ENCODE results near the gene TMPRSS9. TPM values are rescaled to one million over a fixed set of nuclear protein-coding genes. Genes with fewer than 3 reads are reported as not detected.

TMPRSS9 gene
- polyA plus RNA-seq, 1 donor: 1.9 TPM

DNA sequence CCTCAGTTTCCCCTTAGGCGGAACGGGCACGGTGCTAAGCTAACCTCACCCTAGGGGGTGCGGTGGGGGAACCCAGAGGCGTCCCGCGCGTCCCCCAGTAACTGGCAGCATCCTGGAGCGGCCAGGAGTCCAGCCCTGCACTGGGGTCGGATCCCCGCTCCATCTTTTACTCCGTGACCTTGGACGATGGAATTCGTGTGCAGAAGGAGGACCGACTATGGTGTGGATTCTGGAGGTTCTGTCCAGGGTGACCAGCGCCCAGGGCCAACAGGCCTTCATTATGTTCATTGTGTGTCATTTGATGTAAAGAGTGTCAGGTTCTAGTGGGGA lies 31.0 kb upstream of the TMPRSS9 start:
- Histone ChIP-seq H3K27me3 (ENCODE audit: control insufficient read depth, insufficient read depth, low read length) (no peaks in the 10 kb centered on the region), H3K9me3 (ENCODE audit: control insufficient read depth, low read depth, low read length) (peaks cover 3% of the 10 kb centered on the region), H3K4me3 (ENCODE audit: low read length) (peak overlapping the region; percentile 95), H3K36me3 (ENCODE audit: control insufficient read depth, insufficient read depth, low read length) (peaks cover 19% of the 10 kb centered on the region), H3K4me1 (ENCODE audit: control insufficient read depth, insufficient read depth, low read length) (peaks cover 39% of the 10 kb centered on the region), H3K27ac (ENCODE audit: low read length) (peak overlapping the region; percentile 97)
- peak in 1 of 2 donors; percentile 51 for DNase-seq
- no CpG with 5 or more reads among the region's 16 CpGs for WGBS (ENCODE audit: insufficient coverage, low lambda C conversion rate)

DNA sequence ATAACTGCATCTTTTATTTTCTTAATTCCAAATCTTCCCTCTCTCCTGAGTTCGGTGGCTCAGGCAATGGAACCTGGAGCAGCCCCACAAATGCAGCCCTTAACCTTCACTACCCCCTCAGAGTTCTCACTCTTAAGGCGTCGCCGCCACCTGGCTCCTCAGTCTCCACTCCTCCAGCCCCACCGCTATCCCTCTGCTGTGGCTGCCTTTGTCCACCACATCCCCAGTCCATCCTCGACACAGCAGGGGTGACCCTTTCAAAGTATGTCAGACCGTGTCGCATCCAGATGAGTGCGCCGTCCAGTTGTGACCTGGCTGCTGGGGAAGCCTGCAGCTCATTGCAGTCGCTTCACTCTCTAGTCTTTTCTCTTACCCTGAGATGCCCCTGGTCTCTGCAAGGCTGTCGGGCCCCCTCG lies 30.6 kb upstream of the TMPRSS9 start:
- DNase-seq: peak in 1 of 2 donors; percentile 51
- WGBS (ENCODE audit: insufficient coverage, low lambda C conversion rate): no CpG with 5 or more reads among the region's 13 CpGs
- H3K36me3 ChIP-seq (ENCODE audit: control insufficient read depth, insufficient read depth, low read length): peaks cover 17% of the 10 kb centered on the region

DNA sequence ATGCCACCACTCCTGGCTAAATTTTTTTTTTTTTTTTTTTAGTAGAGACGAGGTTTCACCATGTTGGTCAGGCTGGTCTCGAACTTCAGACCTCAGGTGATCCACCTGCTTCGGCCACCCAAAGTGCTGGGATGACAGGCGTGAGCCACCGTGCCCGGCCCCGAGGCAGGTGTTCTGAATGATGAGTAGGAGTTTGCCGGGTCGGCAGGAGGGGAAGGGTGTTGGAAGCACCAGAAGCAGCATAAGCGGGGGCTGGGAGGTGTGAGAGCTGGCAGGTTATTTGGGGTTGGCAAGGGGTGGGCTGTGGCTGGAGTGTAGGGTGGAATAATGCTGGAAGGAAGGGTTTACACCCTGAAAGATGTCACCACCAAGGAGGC lies 29.8 kb upstream of the TMPRSS9 start:
- peaks cover 46% of the 10 kb centered on the region for H3K4me1 ChIP-seq (ENCODE audit: control insufficient read depth, insufficient read depth, low read length)
- peak overlapping the region; percentile 97 for H3K27ac ChIP-seq (ENCODE audit: low read length)
- peak overlapping the region; percentile 17 for H3K4me3 ChIP-seq (ENCODE audit: low read length)
- H3K36me3 ChIP-seq (ENCODE audit: control insufficient read depth, insufficient read depth, low read length): peaks cover 12% of the 10 kb centered on the region
- peaks cover 8% of the 10 kb centered on the region for H3K9me3 ChIP-seq (ENCODE audit: control insufficient read depth, low read depth, low read length)
- no peak for DNase-seq
- whole genome bisulfite sequencing (ENCODE audit: insufficient coverage, low lambda C conversion rate): no CpG with 5 or more reads among the region's 10 CpGs
- no peaks in the 10 kb centered on the region for H3K27me3 ChIP-seq (ENCODE audit: control insufficient read depth, insufficient read depth, low read length)

More for the DNA sequence above, 30.6 kb upstream of the TMPRSS9 start:
- no peaks in the 10 kb centered on the region for H3K27me3 ChIP-seq (ENCODE audit: control insufficient read depth, insufficient read depth, low read length)
- peaks cover 6% of the 10 kb centered on the region for H3K9me3 ChIP-seq (ENCODE audit: control insufficient read depth, low read depth, low read length)
- H3K27ac ChIP-seq (ENCODE audit: low read length): peak overlapping the region; percentile 97
- peaks cover 43% of the 10 kb centered on the region for H3K4me1 ChIP-seq (ENCODE audit: control insufficient read depth, insufficient read depth, low read length)
- H3K4me3 ChIP-seq (ENCODE audit: low read length): peak overlapping the region; percentile 95

DNA sequence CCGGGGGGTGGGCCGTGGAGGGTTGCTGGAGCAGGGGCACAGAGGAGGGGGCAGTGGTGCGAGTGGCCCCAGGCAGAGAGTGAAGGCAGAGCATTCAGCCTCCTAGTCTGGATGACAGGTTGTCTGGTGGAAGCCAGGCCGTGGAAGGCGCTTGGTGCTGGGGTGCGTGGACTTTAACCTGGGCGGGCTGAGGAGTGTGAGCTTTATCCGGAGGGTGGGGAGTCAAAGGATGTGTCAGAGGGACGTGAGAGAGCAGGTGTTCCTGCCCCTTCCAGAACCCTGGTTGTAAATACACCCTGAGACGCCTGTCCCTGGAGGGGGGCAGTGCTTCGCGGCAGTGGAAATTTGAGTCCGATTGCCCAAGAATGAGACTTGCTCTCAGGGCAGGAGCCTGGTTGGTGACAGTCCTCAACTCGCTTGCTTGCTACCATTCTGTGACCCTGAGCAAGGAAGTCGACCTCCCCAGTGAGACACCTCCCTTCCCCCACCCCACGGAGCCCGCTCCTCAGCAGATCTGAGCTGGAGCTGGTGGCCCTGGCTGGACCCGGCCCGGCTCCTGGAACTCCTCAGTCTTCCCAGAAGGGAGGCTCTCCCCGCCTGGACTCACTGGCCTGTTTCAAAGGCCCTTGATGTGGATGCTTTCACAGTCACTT lies 29.3 kb upstream of the TMPRSS9 start:
- Histone ChIP-seq H3K4me1 (ENCODE audit: control insufficient read depth, insufficient read depth, low read length) (peaks cover 46% of the 10 kb centered on the region), H3K4me3 (ENCODE audit: low read length) (peak overlapping the region; percentile 17), H3K27me3 (ENCODE audit: control insufficient read depth, insufficient read depth, low read length) (no peaks in the 10 kb centered on the region), H3K36me3 (ENCODE audit: control insufficient read depth, insufficient read depth, low read length) (peaks cover 10% of the 10 kb centered on the region), H3K9me3 (ENCODE audit: control insufficient read depth, low read depth, low read length) (peaks cover 8% of the 10 kb centered on the region), H3K27ac (ENCODE audit: low read length) (peak overlapping the region; percentile 97)
- peak; percentile 98 to 99 for DNase-seq
- no CpG with 5 or more reads among the region's 20 CpGs for WGBS (ENCODE audit: insufficient coverage, low lambda C conversion rate)

DNA sequence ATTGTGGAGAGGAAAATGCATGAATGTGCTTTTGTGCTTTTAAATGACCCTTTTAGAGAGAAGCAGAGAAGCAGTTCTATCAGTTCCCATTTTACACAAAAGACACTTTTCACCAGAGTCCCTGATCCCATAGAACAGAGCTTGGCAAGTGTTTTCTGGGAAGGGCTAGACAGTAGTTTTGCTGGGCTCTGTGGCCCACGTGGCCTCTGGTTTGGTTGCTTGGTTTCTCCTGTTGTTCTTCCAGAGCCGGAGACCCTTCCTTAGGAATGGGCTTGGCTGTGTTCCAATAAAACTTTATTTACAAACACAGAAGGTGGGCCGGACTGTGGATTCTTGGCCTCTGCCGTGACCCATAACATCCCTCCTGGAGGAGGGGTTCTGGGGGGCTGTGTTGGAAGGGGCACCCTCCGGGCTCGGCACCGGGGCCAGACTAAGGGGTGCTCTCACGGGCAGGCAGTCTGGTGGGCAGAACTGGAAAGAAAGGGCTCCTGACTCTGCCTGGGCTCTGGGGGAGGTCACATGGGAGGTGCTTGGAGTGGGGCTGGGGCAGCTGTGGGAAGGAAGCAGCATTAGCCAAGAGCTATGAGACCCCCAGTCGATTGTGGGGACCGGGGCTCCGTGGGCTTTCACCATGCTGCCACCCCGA lies 28.3 kb upstream of the TMPRSS9 start:
- WGBS (ENCODE audit: insufficient coverage, low lambda C conversion rate): no CpG with 5 or more reads among the region's 12 CpGs
- H3K27me3 ChIP-seq (ENCODE audit: control insufficient read depth, insufficient read depth, low read length): no peaks in the 10 kb centered on the region
- DNase-seq: no peak
- peaks cover 46% of the 10 kb centered on the region for H3K4me1 ChIP-seq (ENCODE audit: control insufficient read depth, insufficient read depth, low read length)
- peak overlapping the region; percentile 16 for H3K4me3 ChIP-seq (ENCODE audit: low read length)
- H3K36me3 ChIP-seq (ENCODE audit: control insufficient read depth, insufficient read depth, low read length): peaks cover 6% of the 10 kb centered on the region
- H3K27ac ChIP-seq (ENCODE audit: low read length): peak overlapping the region; percentile 97
- peaks cover 8% of the 10 kb centered on the region for H3K9me3 ChIP-seq (ENCODE audit: control insufficient read depth, low read depth, low read length)

DNA sequence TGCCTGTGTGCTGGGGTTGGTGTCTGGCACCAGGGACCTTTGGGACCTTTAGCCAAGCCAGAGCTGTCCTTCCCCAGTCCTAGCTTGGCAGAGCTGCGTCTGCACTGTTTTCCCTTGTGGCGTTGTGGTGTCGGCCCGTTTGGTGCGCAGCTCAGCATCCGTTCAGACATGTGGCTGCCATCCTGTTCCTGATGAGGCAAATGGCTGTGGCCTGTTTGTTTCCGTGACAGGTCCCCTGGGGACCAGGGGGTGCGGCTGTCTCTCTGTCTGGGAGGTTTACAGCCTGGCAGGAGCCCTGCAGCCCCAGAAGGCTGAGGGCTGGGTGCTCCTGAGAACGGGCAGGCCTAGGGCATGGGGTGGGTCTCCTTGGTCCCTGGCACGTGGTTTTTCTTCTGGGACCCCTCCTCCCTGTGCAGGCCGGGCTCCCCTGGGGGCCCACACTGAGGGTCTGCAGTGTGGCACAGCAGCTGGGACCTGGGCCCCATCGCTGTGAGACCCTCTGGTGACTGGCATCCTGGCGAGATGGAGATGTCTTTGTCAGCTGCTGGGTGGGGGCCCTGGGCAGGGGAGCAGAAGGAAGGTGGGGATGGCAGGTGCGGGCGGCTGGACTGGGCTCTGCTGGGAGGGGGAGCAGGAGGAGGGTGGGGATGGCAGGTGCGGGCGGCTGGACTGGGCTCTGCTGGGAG lies 27.6 kb upstream of the TMPRSS9 start:
- no CpG with 5 or more reads among the region's 17 CpGs for WGBS (ENCODE audit: insufficient coverage, low lambda C conversion rate)
- H3K4me1 ChIP-seq (ENCODE audit: control insufficient read depth, insufficient read depth, low read length): peaks cover 49% of the 10 kb centered on the region
- peaks cover 9% of the 10 kb centered on the region for H3K36me3 ChIP-seq (ENCODE audit: control insufficient read depth, insufficient read depth, low read length)
- peaks cover 8% of the 10 kb centered on the region for H3K9me3 ChIP-seq (ENCODE audit: control insufficient read depth, low read depth, low read length)
- H3K4me3 ChIP-seq (ENCODE audit: low read length): no peak overlapping the region
- DNase-seq: peak; percentile 43 to 66
- no peaks in the 10 kb centered on the region for H3K27me3 ChIP-seq (ENCODE audit: control insufficient read depth, insufficient read depth, low read length)
- peak overlapping the region; percentile 97 for H3K27ac ChIP-seq (ENCODE audit: low read length)

DNA sequence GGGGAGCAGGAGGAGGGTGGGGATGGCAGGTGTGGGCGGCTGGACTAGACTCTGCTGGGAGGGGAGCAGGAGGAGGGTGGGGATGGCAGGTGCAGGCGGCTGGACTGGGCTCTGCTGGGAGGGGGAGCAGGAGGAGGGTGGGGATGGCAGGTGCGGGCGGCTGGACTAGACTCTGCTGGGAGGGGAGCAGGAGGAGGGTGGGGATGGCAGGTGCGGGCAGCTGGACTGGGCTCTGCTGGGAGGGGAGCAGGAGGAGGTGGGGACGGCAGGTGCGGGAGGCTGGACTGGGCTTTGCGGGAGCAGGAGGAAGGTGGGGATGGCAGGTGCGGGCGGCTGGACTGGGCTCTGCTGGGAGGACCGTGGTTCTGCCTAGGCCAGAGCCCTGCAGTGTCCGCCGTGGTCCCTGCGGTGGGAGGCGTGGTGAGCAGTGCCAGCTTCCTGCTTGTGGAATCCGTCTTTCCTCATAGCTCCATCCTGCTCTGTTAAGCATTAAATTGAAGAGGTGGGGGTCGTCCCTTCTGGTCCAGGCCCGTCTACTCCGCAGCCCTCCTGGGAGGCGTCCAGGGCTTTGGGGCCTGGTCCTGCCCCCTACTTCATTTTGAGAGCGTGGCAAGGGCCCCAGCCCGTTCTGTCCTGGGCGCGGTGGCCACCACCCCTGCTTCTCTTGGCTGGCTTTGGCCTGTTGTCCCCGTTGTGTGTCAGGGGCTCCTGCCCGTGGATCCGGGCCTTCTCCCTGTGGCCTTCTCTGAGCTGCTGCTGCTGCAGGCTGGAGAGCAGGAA lies 26.8 kb upstream of the TMPRSS9 start:
- Histone ChIP-seq H3K36me3 (ENCODE audit: control insufficient read depth, insufficient read depth, low read length) (peaks cover 14% of the 10 kb centered on the region), H3K4me3 (ENCODE audit: low read length) (no peak overlapping the region), H3K4me1 (ENCODE audit: control insufficient read depth, insufficient read depth, low read length) (peaks cover 49% of the 10 kb centered on the region), H3K27ac (ENCODE audit: low read length) (peak overlapping the region; percentile 97), H3K27me3 (ENCODE audit: control insufficient read depth, insufficient read depth, low read length) (no peaks in the 10 kb centered on the region), H3K9me3 (ENCODE audit: control insufficient read depth, low read depth, low read length) (peaks cover 8% of the 10 kb centered on the region)
- no CpG with 5 or more reads among the region's 27 CpGs for WGBS (ENCODE audit: insufficient coverage, low lambda C conversion rate)
- peak; percentile 66 to 88 for DNase-seq

DNA sequence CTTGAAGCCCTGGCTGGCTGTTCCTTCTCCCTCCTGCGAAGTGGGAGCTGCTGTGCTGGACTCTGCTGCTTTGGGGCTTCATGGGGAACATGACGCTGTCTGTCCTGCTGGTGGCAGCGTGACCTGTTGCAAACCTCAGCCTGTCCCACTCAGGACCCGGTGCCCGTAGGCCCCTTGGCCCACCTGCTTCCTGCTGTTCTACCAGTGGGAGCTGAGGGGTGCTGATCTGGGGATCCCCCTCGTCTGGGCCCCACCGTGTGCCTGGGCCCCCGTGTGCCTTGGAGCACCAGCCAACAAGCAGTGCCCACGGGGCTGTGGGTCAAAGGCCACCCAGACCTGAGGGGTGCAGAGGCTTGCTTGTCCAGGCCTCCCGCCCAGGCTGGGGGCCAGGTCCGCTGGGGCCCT lies 26.3 kb upstream of the TMPRSS9 start:
- no CpG with 5 or more reads among the region's 11 CpGs for WGBS (ENCODE audit: insufficient coverage, low lambda C conversion rate)
- H3K36me3 ChIP-seq (ENCODE audit: control insufficient read depth, insufficient read depth, low read length): peaks cover 20% of the 10 kb centered on the region
- peak; percentile 27 to 62 for DNase-seq

DNA sequence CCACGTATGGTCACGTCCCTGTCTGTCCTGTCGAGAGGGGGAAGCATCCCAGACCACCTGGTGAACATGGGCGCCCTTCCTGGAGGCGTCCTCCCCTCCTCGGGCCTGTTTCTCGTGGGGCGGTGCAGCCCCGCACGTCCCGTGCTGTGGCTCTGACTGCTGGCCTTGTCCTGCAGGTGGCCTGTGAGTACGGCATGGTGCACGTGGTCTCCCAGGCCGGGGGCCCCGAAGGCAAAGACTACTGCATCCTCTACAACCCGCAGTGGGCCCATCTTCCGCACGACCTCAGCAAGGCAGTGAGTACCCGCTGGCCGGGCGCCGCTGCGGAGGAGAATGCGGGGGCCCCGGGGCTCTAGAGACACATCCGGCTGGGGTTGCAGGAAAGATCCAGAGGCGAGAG lies 25.6 kb upstream of the TMPRSS9 start:
- Histone ChIP-seq H3K36me3 (ENCODE audit: control insufficient read depth, insufficient read depth, low read length) (peaks cover 26% of the 10 kb centered on the region), H3K4me3 (ENCODE audit: low read length) (no peak overlapping the region), H3K27ac (ENCODE audit: low read length) (peak overlapping the region; percentile 91), H3K27me3 (ENCODE audit: control insufficient read depth, insufficient read depth, low read length) (no peaks in the 10 kb centered on the region), H3K9me3 (ENCODE audit: control insufficient read depth, low read depth, low read length) (peaks cover 8% of the 10 kb centered on the region), H3K4me1 (ENCODE audit: control insufficient read depth, insufficient read depth, low read length) (peaks cover 49% of the 10 kb centered on the region)
- DNase-seq: no peak
- WGBS (ENCODE audit: insufficient coverage, low lambda C conversion rate): no CpG with 5 or more reads among the region's 27 CpGs

More for the DNA sequence above, 26.3 kb upstream of the TMPRSS9 start:
- H3K27me3 ChIP-seq (ENCODE audit: control insufficient read depth, insufficient read depth, low read length): no peaks in the 10 kb centered on the region
- H3K4me3 ChIP-seq (ENCODE audit: low read length): no peak overlapping the region
- H3K27ac ChIP-seq (ENCODE audit: low read length): peak overlapping the region; percentile 91
- H3K9me3 ChIP-seq (ENCODE audit: control insufficient read depth, low read depth, low read length): peaks cover 8% of the 10 kb centered on the region
- H3K4me1 ChIP-seq (ENCODE audit: control insufficient read depth, insufficient read depth, low read length): peaks cover 49% of the 10 kb centered on the region

All from large intestine (tissue), 3 donors.